NCI-H1105 (cell line): ENCODE data around the gene WWOX.
A peak's percentile ranks its signal among the peaks of the same experiment; 100 is the strongest.

Experiments
- DNase-seq: peaks from one replicate; lab custom pipeline; 2025; lab: John Stamatoyannopoulos, UW

The WWOX gene

DNA sequence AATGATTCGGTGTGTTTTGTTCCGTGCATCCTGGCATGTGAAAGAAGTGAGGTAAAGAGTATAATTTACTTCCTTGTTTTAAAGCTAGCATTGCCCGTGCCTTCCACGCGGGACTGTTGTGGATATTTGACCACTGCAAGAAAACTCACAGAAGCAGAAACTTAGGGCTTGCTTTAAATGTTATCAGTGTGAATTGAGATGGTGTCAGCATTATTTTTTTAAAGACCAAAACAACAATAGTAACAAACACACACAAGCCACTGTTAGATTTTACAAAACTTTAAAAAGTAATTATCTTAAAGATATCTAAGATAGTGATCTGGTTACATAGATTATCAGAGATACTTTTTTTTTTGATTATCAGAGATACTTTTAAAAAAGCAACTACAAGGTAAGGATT lies 47.4 kb downstream of the WWOX start:
- DNase-seq: no peak

DNA sequence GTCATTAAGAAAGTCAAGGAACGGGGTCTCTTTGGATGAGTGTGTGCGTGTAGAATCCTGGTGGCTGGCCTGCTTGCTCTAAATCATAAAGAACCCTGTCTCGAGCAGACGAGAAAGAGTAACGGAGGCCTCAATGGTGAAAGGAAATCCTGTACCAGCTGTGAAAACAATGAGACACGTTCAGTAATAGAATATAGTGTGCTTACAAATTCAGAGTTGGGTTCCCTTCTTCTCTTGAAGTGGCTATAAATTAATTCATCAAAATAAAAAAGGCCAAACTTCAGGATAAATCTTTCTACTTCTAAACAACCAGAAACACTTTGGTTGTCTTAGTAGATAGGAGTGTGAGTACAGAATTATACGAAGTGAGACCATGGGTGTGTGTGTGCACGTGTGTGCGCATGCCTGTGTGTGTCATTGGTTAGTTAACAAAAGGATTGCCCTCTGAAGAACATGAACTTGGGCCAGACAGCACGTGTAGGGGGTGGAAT lies 48.5 kb downstream of the WWOX start:
- no peak for DNase-seq

DNA sequence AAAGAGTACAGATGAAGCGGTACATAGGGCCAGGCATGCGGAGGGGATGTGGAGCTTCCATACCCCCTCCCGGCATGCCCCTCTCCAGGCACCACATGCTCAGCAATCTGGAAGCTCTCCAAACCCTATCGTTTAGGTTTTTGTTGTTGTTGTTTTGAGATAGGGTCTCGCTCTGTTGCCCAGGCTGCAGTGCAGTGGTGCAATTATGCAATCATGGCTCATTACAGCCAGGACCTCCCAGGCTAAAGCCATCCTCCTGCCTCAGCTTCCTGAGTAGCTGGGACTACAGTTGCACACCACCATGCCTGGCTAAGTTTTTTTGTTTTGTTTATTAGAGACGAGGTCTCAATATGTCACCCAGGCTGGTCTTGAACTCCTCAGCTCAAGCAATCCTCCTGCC lies 50.8 kb downstream of the WWOX start:
- no peak for DNase-seq

DNA sequence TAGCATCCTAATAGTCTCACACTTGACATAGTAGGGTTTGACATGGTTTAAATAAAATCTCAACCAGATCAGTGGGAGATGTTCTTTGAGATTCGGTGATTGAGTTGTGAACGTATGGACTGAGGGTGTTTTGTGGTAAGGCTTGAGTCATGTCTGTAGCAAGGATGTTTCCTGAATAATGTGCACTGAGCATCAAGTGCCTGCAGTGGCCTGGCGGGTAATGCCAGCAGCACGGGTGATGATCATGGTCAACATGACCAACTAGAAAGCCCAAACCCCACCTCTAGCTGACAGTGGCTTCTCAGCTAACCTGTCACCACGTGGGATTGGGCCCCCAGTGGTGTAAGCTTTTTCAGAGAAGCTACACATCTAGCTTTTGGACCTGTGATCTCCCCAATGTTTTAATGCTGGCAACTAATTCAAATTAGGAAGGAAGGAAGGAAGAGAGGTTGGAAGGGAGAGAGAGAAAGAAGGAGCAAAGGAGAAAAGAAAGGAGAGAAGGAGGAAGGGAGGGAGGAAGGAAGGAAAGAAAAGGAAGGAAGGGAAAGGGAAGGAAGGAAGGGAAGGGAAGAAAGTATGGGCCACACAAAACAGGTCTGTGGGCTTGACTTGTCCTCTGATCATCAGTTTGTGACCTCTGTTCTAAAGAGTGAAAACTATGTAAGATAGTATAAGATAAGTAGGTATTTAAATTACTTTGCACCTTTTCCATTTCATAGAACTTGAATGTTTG lies 55.4 kb downstream of the WWOX start:
- no peak for DNase-seq

DNA sequence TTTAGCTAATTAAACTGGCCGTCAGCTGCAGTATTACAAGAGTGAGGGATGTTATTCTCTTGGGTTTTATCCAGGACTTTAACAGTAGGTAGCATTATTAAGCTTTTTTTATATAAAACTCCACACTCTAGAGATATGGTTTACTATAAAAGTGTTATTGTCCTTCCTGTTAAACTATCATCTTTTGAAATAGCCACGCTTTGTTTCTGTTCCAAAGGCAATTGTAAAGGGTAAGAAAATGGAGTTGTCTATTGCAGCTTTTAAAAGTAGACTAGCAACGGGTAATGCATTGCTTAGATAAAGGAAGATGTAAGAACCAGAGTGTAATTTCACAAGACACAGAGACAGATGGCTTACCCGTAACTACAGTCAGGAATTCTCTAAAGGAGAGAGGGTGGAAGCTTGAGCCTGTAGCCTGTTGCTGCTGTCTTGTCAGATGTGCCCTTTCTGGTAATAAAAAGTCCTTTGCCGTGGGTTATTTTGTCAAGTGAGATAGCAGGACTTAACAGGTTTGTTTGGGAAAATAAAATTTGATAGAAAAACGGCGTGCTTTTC lies 56.4 kb downstream of the WWOX start:
- no peak for DNase-seq

DNA sequence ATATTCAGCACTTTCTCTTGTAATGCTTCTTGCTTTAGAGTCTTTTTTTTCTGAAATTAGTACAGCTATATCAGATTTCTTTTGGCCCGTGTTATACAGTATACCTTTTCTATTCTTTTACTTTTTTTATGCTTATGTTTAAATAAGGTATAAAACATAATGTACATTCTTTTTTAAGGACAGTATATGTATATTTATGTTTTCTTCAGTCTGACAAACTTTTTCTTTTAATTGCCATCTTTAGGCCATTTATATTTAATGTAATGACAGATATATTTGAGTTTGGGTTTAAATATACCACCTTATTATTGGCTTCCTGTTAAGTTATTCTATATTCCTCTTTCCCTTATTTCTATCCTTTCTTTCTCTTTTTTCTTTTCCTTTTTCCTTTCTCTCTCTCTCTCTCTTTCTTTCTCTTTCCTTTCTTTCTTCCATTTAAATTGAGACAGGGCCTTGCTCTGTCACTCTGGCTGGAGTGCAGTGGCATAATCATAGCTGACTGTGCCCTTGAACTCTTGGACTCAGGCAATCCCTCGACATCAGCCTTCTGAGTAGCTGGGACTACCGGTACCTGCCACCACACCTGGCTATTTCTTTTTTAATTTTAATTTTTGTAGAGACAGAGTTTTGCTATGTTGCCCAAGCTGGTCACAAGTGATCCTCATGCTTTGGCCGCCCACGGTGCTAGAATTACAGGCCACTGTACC lies 61.7 kb downstream of the WWOX start:
- no peak for DNase-seq

DNA sequence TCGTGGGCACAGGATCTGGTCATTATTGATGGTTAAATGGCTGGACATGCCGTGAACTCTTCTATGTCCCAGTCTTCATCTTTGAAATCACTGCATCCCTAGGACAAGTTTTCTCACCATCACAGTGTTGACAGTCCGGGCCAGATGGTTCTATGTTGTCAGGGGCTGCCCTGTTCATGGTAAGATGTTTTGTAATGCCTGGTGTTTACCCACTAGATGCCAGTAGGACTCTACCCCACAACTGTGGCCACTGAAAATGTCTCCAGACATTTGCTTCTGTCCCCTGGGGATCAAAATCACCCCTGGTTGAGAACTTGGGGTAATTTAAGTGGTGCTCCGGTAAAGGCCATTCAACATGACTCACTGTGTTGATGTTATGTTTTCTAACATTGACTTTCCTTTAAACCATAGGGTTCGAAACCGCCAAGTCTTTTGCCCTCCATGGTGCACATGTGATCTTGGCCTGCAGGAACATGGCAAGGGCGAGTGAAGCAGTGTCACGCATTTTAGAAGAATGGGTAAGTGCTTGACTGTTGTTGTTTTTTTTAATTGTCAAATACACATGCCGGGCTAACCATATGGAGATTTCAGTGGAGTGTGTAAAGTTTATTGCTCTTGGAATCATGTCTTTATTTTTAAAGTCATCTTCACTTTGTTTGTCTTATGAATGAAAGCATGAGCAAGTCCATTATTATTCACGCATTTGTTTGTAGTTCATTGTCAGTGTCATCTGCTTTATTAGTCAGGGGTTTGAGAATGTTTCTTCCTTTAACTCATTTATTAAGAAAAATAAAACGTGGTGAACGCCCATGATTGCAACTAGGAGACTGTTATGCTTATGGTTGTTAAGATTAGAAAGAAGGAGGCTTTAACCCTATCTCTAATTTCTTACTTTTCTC lies 64.6 kb downstream of the WWOX start:
- DNase-seq: no peak

DNA sequence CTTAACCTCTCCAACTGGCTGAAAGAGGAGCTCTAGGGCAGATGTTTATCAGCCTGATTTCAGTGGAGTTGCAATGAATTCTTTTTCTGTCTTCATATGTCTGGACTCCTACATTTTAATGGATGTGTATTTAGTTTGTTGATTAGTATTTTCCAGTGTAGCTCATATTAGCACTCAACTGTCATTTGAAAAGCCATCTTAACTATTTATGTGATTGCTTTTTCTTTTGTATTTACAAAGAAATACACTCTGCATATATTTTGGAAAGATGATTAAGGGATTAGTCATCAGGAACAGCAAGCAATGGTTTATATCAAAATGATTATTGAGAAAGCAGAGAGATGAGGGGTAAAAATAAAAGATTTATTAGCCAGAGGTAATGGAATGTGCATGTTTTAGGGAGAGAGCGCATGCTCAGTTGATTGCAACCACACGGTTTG lies 71.1 kb downstream of the WWOX start:
- DNase-seq: no peak

DNA sequence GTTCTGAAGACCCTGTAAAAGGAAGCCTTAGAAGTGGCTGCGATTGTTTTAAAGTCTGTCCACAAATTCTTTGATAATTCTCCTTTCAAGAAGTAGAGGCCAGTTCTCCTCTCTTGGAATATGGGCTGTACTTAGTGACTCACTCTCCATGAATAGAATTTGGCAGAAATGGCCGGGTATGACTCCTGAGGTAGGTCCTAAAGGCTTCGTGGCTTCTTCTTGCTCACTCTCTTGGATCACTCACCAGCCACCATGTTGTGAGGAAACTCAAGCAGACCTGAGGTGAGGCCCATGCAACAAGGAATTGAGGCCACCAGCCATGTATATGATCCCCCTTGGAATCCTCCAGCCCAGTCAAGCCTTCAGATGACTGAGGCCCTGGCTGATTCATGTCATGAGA lies 75.8 kb downstream of the WWOX start:
- DNase-seq: no peak

DNA sequence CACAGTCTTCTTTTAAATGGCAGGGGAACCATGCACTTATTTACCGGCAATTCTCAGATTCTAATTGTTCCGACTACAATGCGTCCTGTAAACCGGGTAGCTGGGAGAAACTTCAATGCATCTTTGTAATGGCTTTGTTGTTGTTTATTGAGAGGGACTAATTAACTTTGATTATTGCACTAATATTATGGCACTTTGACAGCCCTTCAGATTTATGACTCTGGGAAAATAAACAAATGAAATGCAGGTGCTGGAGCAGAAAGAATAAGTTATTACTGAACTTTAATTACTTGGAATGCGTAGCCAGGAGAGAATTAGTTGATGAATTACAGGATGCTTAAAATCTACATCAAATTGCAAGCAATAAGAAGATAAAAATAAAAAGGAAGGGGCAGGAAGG lies 77.0 kb downstream of the WWOX start:
- DNase-seq: peak; percentile 62

DNA sequence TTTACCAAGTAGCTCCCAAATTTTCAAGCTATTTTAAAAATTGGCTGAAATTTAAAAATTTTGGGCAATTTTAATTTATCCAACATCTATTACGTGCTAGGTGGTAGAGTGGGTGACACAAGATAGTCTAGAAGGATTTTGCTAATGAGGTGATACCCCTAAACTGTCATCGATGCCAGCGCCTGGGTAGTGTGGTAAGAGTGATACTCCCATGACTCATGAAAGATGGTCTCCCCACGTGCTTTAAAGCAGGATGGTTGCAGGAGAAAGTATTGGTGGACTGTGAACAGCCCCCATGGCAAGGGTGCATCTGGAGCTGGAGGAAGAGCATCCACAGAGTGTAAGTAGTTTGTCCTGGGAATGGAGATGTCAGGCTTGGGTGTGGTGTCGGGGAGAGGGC lies 77.8 kb downstream of the WWOX start:
- DNase-seq: no peak

DNA sequence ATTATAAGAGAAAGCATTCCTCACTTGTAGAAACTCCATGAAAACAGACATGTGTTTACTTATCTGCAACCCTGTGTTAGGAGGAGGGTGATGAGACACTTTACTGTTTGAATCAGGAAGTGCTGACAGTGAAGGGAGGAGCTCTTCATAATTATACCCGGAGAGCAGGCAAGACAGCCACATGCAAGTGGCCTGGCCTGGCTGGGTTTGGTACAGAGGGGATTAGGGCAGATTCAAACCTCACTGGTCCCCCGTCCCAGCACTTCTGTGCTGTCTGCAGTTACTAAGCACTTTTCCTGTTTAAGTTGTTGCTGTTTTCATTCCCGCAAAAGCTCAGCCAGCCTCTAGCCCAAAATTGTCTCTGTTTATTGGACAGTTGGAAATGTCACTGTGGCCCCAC lies 78.5 kb downstream of the WWOX start:
- no peak for DNase-seq

DNA sequence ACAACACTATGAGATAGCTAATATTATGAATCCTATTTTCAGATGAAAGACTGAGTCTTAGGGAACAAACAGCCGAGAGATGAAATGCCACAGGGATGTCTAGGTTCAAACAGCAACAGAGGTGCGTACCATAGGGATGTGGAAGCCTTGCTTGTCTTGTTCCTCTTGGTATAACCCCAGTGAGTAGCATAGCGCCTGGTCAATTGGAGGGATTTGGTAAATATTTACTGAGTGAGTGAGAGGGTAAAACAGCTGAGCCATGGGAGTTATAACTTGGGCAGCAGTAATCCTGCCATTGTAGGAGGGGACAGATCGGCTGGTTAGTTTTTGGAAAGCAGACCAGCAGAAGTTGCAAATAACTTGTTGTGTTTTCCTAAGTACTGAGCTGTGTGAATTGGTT lies 80.2 kb downstream of the WWOX start:
- no peak for DNase-seq

DNA sequence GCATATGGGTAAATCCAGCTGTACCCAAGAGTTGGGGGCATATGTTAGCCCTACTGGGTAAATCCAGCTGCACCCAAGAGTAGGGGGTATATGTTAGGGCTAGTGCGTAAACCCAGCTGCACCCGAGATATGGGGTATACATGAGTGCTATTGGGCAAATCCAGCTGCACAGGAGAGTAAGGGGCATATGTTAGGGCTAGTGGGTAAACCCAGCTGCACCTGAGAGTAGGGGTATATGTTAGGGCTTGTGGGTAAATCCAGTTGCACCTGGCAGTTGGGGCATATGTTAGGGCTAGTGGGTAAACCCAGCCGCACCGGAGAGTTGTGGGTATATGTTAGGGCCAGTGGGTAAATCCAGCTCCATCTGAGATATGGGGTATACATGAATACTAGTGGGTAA lies 80.9 kb downstream of the WWOX start:
- no peak for DNase-seq

DNA sequence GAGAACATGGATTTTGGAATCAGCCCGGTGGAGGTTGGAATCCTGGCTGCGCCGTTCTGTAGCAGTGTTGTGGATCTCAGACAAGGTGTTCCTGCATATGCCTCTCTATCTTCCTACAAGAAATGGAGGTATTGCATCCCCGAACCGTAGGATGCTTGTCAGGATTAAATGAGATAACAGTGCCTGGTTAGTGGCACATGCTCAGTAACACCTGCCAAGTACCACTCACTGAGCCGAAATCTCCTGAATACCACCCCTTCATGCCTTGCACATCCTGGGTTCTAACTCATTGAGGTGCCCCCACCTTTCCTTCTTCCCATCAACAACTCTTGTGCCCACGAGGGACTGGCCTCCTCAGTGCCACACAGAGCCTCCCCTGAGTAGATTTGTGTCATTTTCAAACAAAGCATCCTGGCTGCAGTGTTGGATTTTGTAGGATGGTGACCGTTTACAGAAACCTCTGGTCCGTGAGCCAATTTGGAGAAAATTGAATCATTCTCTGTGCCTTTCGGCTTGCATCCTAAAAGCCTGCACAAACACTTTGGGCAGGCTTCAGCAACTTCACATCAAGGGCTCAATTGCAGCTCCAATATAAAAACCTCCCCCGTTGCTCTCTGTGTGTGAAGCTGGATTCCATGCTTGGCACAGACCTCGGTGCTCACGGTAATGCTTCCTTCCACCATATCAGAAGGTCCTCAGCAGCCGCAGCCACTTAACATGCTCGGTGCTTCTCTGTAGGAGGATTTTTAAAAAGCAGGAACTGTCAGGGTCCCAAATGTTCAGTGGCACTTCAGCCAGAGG lies 84.2 kb downstream of the WWOX start:
- peak; percentile 46 for DNase-seq

DNA sequence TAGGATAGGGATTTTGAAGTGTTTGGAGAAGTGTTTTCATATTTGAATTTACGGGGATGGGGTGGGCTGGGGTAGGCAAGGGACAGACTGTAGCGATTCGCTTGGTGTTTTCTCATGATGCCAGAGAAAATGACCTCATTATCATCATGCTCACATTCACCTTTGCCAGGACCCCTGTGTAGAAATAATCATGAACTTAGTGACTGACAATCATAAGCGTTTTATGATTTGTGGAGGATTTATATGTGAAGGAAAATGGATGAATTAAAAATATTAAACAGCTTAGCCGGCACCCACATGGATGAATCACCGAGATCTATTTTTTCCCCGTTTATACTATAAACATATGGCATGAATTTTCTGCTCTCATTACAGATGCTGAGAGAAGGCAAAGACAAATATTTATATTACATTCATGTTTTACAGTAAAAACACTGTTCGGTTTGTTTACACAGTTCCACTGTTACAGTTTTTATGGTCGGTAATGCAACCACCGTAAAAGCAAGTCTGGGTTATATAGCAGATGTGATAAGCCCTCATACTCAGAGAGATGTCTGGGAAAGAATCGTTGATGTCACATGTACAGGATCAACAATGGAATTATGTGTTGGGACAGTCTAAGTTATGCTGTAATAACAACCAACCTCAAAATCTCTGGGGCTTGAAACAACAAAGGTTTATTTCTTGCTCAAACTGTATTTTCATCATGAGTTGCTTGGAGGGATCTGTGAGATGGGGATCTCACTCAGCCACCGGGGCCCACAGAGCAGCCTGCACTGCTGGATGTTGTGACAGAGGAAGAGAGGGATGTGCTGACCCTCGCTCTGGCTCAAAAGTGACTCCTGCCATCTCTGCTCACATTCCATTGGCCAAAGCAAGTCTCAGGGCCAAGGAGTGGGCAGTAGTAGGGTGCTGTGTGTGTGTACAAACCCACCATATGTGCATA lies 85.1 kb downstream of the WWOX start:
- no peak for DNase-seq

DNA sequence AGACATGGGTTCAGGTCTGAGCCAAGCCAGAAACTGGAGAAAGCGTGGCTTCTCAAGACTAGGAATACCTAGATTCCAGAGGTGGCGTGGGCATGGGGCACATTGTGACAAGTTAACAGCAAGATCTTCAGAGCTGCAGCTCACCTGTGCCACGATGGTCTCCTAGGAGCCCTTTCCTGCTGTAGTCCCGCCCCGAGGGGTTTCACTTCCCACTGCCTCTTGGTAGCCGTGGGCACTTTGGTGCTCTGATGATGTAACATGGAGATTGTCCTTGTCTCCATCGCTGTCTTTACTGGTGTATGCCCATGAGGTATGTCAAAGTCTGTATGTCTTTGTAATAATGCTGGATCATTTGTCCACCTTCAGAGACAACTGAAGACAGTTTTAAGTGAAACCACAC lies 89.7 kb downstream of the WWOX start:
- DNase-seq: no peak

DNA sequence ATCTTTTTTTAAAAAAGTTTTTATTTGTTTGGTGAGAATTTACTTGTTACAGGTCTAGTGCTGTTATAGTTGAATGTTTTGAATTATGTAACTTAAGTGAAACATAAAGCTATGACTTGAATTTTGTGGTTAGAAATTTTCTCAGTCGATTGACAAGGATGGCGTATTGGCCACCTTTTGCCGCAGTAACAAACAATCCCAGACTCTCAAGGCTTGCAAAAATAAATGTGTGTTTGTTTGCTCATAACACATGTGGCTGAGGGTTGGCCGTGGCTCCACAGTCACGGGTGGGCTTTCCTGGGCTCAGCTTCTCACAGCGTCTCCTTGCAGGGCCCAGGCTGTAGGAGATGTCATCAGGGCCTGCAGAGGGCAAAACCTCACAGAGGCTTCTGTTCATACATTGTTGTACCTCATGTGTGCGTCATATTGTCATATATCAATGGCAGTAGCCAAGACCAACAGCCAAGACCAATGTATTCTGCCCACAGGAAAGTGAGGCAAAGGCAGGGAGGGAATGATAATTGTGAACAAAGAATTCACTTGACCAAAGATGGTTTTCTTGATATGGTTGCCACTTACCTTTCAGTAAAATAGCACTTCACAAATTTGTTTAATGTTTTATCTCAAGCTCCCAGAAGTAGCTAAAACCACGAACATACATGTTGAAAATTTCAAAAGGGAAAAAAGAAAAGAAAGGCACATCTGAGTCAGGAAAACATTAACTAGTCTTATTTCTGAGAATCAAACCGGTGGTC lies 93.5 kb downstream of the WWOX start:
- DNase-seq: no peak

DNA sequence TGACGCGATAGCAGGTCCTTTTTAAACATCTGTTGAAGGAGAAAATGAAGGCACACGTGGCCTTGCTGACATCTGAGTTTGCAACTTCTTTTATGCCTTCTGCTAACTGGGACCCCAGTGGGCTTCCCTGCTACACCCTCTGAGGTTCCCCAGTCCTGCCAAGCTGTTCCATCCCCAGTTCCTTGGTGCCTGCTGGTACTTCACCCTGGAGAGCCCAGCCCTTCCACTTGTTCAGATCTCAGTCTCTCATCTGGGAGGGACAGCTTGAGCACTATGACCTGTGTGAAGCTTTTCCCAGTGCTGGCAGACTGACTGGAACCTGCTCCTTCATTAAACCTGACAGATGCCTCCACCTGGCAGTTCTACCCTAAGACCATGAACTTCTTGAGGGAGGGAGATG lies 95.5 kb downstream of the WWOX start:
- no peak for DNase-seq

DNA sequence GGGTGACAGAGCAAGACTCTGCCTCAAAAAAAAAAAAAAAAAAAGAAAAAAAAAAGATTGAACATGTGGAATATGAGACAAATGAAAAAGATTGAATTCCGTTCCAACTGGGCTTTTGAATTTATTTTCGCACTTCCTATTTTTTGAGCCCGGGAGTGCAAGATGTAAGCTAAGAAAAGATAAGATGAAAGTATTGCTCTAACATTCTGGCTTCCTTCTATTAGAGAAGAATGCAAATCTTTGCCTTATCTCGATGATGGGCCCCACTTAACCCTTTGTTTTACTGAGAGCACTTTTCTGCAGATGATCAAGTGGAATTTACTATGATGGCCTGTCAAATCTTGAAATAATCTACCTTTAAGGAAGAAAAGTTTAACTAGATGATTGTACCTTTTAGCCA lies 96.3 kb downstream of the WWOX start:
- DNase-seq: no peak
